SH-SY5Y (cell line): Measurements from ENCODE around the gene TRPM3.

Experiments
- GATA2 ChIP-seq: IDR thresholded peaks from 2 replicates; pipeline ENCODE4 v1.6.1; 2011; ENCODE audit warnings: mild to moderate bottlenecking, low read depth, low read length
- GATA3 ChIP-seq: IDR thresholded peaks from 2 replicates; pipeline ENCODE4 v1.6.1; 2011; ENCODE audit warnings: low read depth, mild to moderate bottlenecking, low read length, moderate library complexity

Gene TRPM3

DNA sequence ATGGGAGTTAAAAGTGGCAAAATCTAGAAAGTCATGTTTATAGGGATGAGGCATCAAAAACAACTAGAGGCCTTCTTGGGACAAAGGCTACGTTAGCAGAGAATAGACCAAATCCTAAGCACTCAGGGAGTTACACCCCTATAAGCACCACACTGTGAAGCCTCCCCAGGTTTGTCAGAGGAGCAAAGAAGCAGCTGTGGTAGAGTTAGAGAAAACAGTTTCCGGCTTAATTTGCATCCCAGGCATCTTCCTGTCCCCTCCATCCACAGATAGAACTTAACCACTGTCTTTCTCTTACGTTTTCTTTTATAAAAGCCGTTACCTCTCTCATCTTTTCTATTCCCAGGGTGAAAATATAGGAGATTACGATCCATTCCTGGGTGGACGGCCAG is 518.4 kb downstream of the TRPM3 start:
- TF ChIP-seq GATA2 (no peak), GATA3 (no peak)

- TF ChIP-seq GATA3, result no peak
- no peak for TF ChIP-seq GATA2
Measured at GRCh38 chr9:70602321-70603019, 519.0 kb downstream of the TRPM3 start.

GRCh38 chr9:70601000-70601951 is 520.1 kb downstream of the TRPM3 start:
- no peak for TF ChIP-seq GATA3
- no peak for TF ChIP-seq GATA2

- TF ChIP-seq GATA2 (no peak), GATA3 (no peak)
Measured at GRCh38 chr9:70600506-70600905, 520.9 kb downstream of the TRPM3 start.

DNA sequence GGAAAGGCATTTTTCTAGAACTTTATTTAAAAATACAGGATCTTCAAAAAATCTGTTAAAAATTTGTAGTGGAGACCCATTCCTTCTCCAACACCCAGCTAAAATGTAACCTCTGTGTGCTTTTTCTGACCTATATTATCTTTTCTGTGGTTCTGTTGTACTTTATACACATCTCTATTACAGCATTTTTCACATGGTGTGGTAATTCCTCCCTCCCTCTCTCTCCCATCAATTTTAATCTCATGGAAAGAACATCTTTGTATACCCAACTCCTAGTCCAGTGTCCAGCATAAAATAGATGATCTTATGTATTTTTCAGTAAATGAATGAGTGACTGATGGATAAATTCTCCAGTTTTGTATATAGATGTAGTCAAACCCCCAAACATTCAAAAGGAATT is 523.5 kb downstream of the TRPM3 start:
- no peak for TF ChIP-seq GATA2
- TF ChIP-seq GATA3, result no peak

GRCh38 chr9:70595211-70595610 is 526.2 kb downstream of the TRPM3 start:
- TF ChIP-seq GATA2 (no peak), GATA3 (no peak)

- no peak for TF ChIP-seq GATA3
- no peak for TF ChIP-seq GATA2
Measured at GRCh38 chr9:70594386-70594944, 527.0 kb downstream of the TRPM3 start.

DNA sequence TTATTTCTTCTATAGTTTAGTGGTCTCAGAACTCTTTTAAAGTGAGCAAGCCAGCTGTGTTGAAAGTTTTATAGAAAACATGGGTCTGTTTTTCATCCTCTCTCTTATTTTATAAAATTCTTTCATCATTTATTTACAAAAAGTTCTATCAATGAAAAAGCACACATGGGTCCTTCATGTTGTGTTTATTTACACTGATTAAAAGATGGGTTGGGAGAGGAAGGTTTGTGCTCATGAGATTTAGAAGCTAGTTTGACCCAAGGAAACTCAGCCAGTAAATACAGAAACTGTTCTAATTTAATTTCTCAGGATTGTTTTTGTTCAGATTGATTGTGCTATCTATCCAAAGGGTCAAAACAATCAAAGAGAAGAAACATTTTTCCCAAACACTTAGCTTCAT is 528.2 kb downstream of the TRPM3 start:
- TF ChIP-seq GATA2 (no peak), GATA3 (no peak)

GRCh38 chr9:70590315-70590677 is 531.1 kb downstream of the TRPM3 start:
- TF ChIP-seq GATA3 (no peak), GATA2 (no peak)

DNA sequence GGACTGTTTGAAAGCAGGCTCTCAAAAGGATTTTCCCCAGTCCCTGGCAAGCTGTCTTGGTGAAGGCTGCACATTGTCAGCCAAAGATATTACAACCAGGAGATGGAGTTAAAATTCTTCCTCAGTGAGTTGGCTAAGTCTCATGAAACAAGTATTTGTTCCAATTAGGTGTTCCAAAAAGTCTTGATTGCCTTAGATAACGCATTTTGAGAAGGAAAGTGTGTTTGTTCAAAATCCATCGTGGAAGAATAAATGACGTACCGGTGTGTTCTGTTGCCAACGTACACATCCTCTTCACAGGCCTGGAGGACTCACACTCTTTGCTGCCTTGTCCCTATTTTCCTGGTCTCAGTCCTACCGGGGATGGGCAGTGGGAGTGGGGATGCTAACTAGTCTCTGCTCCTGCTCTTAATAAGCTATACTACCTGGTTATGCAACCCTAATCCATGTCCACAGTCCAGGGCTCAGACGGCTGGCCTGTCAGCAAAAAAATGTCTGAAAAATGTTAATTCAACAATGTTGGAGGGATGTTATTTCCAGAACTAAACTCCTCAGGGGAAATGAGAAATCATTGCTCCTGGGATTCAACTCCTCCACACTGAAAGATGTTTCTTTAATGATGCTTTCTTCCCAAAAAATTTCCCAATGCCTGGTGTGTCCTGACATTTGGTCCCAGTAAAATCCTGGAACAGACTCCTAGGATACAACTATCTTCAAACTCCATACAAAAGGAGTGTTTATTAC is 531.7 kb downstream of the TRPM3 start:
- TF ChIP-seq GATA3, result no peak
- TF ChIP-seq GATA2, result no peak

- no peak for TF ChIP-seq GATA2
- no peak for TF ChIP-seq GATA3
Measured at GRCh38 chr9:70588999-70589398, 532.4 kb downstream of the TRPM3 start.

GRCh38 chr9:70588381-70588780 is 533.0 kb downstream of the TRPM3 start:
- no peak for TF ChIP-seq GATA2
- TF ChIP-seq GATA3, result no peak

GRCh38 chr9:70587201-70587600 is 534.2 kb downstream of the TRPM3 start:
- no peak for TF ChIP-seq GATA2
- TF ChIP-seq GATA3, result no peak

DNA sequence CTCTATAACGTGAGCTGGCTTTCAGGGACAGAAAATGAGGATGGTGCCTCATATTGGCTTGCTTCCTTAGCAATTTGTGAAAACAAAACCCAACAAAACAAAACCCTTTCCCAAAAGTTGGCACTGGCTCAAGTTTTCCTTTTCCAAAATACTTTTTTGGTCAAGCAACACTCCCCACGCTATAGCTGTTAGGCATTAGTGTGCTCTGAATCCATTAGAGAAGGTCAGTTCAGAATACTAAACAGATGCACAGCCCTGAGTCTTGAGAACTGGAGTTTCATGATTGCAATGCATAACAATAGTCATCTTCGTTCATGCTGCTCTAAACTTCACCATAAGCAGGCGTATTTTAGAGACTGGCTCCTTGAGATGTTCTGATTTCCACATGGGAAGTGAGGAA is 534.9 kb downstream of the TRPM3 start:
- TF ChIP-seq GATA3 (no peak), GATA2 (no peak)

DNA sequence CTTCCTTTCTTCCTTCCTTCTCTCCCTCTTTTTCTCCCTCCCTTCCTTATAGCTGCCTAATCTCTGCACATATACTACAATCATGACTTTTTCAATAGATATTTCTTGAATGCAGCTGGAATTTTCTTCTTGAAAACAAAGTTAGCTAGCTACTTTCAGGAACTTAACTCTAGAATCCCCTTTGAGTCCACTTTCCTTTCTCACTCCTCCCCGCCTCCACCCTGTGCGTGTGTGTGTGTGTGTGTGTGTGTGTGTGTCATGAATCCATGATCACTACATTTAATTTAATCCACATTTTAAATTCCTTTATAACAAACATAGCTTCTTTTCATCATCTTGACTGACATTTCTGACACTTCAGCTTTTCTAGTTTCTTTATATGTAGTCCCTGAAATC is 539.5 kb downstream of the TRPM3 start:
- TF ChIP-seq GATA2 (no peak), GATA3 (no peak)
